Dendritic cell treated with granulocyte-macrophage colony-stimulating factor and Interleukin-4, amounts not matched to agents 40 ng/mL and 50 ng/mL, for 4 days (primary cell): Measurements from ENCODE around the gene CYP17A1.
"Not testable (repeated sequence)": the region's sequence is repeated elsewhere in the genome, so short reads cannot be mapped to it uniquely, and the experiment has no call there.

Source experiments
- H3K27ac Mint-ChIP-seq: one replicate; pipeline ENCODE4 v1.8.0; 2022; ENCODE audit warnings: mild to moderate bottlenecking, mixed read lengths
- H3K27me3 Mint-ChIP-seq: one replicate; pipeline ENCODE4 v1.8.0; 2022; ENCODE audit warnings: mild to moderate bottlenecking, mixed read lengths
- H3K36me3 Mint-ChIP-seq: one replicate; pipeline ENCODE4 v1.8.0; 2022; ENCODE audit warnings: low read depth, mixed read lengths
- H3K4me1 Mint-ChIP-seq: one replicate; pipeline ENCODE4 v1.8.0; 2022; ENCODE audit warnings: low read depth, mixed read lengths
- H3K4me3 Mint-ChIP-seq: one replicate; pipeline ENCODE4 v1.8.0; 2022; ENCODE audit warnings: mild to moderate bottlenecking, moderate library complexity, mixed read lengths
- H3K9me3 Mint-ChIP-seq: one replicate; pipeline ENCODE4 v1.8.0; 2022; ENCODE audit warnings: mixed read lengths
- intact Hi-C: fragments of 100-400 bp; cut with micrococcal nuclease; formaldehyde crosslinking; loops from one replicate; pipeline ENCODE4 v1.15.0; 2022

CYP17A1 gene

DNA sequence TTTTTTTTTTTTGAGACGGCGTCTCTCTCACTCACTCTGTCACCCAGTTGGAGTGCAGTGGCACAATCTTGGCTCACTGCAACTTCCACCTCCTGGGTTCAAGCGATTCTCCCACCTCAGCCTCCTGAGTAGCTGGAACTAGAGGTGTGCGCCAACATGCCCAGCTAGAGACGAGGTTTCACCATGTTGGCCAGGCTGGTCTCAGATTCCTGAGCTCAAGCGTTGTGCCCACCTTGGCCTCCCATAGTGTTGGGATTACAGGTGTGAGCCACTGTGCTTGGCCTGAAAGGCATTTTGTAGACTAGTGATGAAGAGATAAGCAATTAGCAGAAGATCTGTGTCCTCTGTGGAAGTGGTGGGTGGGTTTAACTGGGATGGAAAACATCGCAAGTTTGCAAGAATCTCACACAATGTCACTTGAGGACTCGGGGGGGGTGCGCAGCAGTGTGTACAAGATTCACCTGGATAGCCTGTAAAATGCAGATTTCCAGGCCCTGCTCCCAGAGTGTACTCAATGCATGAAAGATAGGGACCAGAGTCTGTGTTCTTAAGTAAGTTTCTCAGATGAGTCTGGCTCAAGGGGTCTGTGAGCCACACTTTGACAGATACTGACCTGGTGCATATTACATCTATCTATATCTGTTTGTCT lies 10.9 kb downstream of the CYP17A1 start:
- H3K4me1 Mint-ChIP-seq = peaks cover 2% of the 10 kb centered on the region
- no peaks in the 10 kb centered on the region for H3K36me3 Mint-ChIP-seq
- H3K27me3 Mint-ChIP-seq = peaks cover 5% of the 10 kb centered on the region
- intact Hi-C loops = no loop called here
- no peak overlapping the region for H3K4me3 Mint-ChIP-seq
- no peaks in the 10 kb centered on the region for H3K9me3 Mint-ChIP-seq
- no peak overlapping the region for H3K27ac Mint-ChIP-seq

DNA sequence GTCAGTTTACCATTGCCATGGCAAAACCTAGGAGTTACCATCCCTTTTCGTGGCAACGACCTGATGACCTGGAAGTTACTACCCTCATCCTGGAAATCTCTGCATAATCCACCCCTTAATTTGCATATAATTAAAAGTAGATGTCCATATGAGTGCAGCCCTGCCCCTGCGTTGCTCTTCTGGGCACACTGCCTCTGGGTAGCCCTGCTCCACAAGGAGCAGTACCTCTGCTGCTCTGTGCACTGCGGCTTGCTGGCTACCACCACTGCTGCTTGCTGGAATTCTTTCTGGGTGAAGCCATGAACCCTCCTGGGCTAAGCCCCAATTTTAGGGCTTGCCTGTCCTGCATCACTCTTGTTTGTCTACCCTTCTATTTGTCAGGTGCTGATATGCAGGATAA lies 12.5 kb downstream of the CYP17A1 start:
- intact Hi-C loops = no loop called here
- Mint-ChIP-seq H3K4me1 (peaks cover 12% of the 10 kb centered on the region), H3K4me3 (no peak overlapping the region), H3K27me3 (no peaks in the 10 kb centered on the region), H3K27ac (no peak overlapping the region), H3K36me3 (no peaks in the 10 kb centered on the region), H3K9me3 (no peaks in the 10 kb centered on the region)

DNA sequence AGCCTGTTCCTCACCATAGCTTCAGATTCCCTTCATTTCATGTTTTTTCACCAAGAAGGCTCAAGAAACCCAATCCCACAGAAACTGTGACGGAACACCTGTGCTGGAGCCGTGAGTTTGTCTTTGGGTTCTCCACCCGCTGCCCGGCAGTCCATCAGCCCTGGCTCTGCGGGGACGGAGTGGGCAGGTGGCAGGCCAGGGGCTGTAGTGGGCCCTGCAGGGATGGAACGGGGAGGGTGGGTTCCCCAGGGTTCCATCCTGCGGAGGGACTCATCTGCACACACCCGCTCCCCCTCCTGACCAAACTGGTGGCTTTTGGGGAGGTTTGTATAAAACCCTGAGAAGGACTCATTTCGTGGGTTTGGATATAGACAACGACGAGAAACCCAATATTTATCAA lies 15.0 kb downstream of the CYP17A1 start:
- Mint-ChIP-seq H3K36me3 (no peaks in the 10 kb centered on the region), H3K27me3 (no peaks in the 10 kb centered on the region), H3K4me3 (no peak overlapping the region), H3K27ac (peak overlapping the region; percentile 20), H3K4me1 (peaks cover 33% of the 10 kb centered on the region), H3K9me3 (no peaks in the 10 kb centered on the region)
- intact Hi-C loops = no loop called here

DNA sequence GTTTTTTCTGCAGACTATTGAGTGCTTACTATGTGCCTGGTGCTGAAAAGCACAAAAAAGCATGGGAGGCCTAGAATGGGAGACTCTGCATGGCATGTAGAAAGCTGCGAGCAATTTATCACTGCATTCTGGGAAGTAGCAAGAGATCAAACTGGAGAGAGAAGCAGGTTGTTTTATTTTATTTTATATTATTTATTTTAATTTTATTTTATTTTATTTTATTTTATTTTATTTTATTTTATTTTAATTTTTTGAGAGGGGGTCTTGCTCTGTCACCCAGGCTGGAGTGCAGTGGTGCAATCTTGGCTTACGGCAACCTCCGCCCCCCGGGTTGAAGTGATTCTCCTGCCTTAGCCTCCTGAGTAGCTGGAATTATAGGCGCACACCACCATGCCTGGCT lies 17.2 kb downstream of the CYP17A1 start:
- H3K9me3 Mint-ChIP-seq, H3K27me3 Mint-ChIP-seq, intact Hi-C loops, H3K4me3 Mint-ChIP-seq: not testable (repeated sequence)
- Mint-ChIP-seq H3K4me1 (peaks cover 54% of the 10 kb centered on the region), H3K36me3 (peaks cover 12% of the 10 kb centered on the region), H3K27ac (peak overlapping the region; percentile 95)

DNA sequence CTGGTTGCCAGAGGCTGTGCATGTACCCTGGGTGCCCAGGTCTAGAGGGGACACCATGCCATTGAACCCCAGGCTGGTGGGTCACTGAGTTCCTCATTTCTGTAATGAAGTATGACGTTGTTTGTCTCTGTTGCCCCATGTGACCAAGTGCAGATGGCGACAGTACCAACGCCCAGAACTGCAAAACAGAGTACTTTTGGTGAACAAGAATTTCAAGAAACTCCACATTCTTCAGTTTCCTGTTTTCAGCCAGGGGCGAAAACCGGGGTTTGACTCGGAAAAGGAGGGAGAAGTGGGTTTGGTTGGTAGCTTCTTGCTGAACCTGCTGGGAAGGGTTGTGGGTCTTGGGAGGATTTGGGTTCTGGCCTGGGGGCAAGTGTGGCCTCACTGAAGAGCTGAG lies 18.2 kb downstream of the CYP17A1 start:
- intact Hi-C loops = loop anchor here (5.0 kb wide), 2 partner anchors 47 to 77 kb away; partner anchors contain the start of gene WBP1L
- Mint-ChIP-seq H3K9me3 (no peaks in the 10 kb centered on the region), H3K27ac (peak overlapping the region; percentile 95), H3K27me3 (no peaks in the 10 kb centered on the region), H3K4me3 (peak overlapping the region; percentile 20), H3K4me1 (peaks cover 64% of the 10 kb centered on the region), H3K36me3 (peaks cover 21% of the 10 kb centered on the region)

DNA sequence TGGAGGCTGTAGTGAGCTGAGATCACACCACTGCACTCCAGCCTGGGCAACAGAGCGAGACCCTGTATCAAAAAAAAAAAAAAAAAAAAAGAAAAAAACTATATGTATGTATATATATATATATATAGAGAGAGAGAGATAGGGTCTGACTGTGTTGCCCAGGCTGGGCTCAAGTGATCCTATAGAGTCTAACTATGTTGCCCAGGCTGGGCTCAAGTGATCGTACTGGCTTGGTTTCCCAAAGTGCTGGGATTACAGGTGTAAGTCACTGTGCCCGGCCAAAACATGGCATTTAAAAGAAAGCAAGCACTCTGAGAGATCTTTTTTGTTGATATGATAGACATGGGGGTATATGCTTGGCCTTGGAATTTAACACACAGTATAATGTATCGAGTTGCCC lies 20.0 kb downstream of the CYP17A1 start:
- H3K4me3 Mint-ChIP-seq = no peak overlapping the region
- H3K36me3 Mint-ChIP-seq = peaks cover 40% of the 10 kb centered on the region
- H3K9me3 Mint-ChIP-seq = no peaks in the 10 kb centered on the region
- peaks cover 82% of the 10 kb centered on the region for H3K4me1 Mint-ChIP-seq
- H3K27me3 Mint-ChIP-seq = no peaks in the 10 kb centered on the region
- intact Hi-C loops = loop anchor here (5.0 kb wide), 2 partner anchors 45 to 75 kb away; partner anchors contain the start of gene WBP1L
- peak overlapping the region; percentile 95 for H3K27ac Mint-ChIP-seq

DNA sequence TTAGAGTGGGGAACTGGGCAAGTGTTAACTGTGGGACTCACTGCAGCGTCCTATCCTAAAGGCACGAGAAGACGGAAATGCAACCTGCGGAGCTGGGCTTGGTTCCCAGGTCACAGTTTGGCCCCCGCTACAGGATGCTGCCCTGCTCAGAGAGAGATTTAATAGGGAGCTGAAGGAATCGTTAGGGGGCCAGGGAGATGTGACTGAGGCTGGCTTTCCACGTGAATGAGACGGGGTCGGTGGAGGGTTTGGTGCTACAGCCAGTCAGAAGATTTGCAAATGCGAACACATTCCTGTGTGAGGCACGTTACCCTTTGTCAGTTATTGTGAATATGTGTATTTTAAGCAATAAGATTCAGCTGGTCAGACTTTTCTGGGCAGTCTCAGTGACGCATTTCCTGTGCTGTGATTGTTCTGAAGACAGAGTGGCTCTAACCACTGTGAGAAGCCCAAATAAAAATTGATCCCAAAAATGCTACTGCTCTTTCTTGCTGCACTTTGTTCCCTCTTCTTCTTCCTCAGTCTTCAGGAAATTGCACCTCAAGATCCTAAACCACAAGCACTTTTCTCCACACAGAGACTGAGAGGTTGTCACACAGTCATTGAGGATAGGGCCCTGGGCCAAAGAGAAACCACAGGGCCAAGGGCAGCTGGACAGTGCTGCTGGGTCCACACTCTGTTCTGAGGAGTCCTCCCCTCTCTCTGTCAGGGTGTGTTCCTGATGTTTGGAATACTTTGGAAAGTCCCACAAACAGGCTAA lies 21.2 kb downstream of the CYP17A1 start:
- Mint-ChIP-seq H3K27ac (peak overlapping the region; percentile 95), H3K4me3 (peak overlapping the region; percentile 37)

DNA sequence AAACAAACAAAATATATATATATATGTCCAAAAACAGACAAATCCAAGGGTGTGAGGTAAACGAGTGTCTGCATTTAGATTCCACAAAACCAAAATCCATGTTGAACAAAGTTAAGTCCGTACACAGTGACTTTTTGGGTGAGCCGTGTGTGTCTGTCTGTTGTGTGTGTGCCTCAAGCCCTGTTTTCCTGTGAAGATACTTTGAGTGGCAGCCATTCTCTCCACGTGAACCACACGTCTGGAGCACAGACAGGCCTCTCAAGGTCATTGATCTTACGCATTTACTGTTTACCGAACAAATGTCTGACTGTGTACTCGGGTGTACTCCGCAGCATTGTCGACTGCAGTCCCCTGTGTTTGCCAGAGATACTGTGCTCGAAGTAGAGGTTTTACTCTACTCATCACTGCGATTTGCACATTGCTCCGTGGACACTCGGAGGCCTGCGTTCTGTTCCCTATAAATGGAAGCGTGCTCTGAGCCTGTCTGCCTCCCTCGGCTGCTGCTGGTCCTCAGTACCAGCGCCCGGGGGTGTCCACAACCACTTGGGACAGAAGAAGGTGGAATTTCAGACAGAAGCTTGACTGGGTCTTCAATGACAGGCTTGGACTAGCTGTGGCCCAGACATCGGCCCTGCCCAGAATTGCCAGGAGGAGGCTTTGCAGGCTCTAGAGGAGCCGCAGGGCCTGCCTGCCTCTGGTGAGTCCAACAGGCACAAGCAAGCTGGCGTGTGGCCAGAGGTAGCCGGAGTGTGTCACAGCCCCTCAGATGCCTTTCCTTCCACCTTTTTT lies 22.1 kb downstream of the CYP17A1 start:
- H3K27ac Mint-ChIP-seq = peak overlapping the region; percentile 95
- H3K36me3 Mint-ChIP-seq = peaks cover 61% of the 10 kb centered on the region
- H3K4me1 Mint-ChIP-seq = peaks cover 92% of the 10 kb centered on the region
- intact Hi-C loops = loop anchor here (5.0 kb wide), 2 partner anchors 43 to 73 kb away; partner anchors contain the start of gene WBP1L
- H3K27me3 Mint-ChIP-seq = no peaks in the 10 kb centered on the region
- H3K4me3 Mint-ChIP-seq = no peak overlapping the region
- H3K9me3 Mint-ChIP-seq = no peaks in the 10 kb centered on the region

More for the DNA sequence above, 21.2 kb downstream of the CYP17A1 start:
- Mint-ChIP-seq H3K4me1 (peaks cover 89% of the 10 kb centered on the region), H3K9me3 (no peaks in the 10 kb centered on the region), H3K36me3 (peaks cover 52% of the 10 kb centered on the region), H3K27me3 (no peaks in the 10 kb centered on the region)
- intact Hi-C loops = loop anchor here (5.0 kb wide), 2 partner anchors 44 to 74 kb away; partner anchors contain the start of gene WBP1L

DNA sequence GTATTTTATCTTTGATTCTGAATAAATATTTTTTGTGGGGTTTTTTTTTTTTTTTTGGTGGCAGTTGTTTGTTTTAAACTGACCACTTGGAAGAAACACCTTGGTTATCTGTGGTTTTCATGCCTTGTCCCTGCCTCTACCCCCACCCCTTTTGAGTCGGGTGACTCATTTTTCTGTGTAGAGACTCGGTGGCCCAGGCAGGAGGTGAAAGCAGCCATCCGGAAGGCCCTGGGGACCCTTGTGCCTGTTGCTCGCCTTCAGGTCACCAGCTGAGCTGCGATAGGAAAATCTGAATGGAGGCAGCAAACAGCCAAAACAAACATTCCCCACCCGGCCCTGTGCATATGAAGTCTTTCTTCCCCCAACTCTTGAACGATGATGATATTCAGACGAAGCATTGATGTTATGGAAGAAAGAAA lies 22.8 kb downstream of the CYP17A1 start:
- intact Hi-C loops = no loop called here

DNA sequence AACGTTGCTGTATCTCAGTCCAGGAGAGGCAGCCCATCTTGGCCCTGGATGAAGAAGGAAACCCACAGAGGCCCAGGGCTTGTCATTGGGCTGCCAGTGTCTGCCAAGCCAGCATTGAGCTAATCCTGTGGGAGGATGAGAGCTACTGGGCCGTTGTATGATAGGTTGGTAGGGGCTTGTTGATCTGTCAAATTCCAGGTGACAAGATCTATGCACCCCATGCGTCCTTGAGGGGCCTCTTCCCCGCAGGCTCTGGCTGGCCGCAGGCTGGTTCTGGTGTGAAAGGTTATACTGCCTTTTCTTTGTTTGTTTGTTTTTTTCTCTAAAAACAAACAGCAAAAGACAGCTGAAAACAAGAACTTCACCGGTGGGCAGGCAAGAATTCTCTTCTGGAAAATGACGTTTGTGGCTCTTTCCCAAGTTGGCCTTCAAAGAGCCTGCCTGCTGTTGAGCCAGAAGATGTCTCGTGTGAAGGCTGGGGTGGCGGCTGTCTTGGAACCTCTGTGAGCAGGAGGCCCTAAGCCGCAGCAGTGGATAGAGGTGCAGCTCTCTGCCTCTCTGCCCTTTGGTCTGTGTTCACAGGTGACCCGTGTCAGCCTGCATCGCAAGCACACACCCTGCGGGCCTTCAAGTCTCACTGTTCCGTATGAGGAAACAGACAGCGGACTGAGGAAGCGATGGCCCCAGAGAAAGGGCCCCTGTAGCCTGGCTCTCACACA lies 23.3 kb downstream of the CYP17A1 start:
- Mint-ChIP-seq H3K27me3 (no peaks in the 10 kb centered on the region), H3K27ac (peak overlapping the region; percentile 83), H3K36me3 (peaks cover 73% of the 10 kb centered on the region), H3K9me3 (no peaks in the 10 kb centered on the region), H3K4me3 (no peak overlapping the region), H3K4me1 (peaks cover 90% of the 10 kb centered on the region)
- intact Hi-C loops = no loop called here

More for the DNA sequence above, 22.8 kb downstream of the CYP17A1 start:
- Mint-ChIP-seq H3K27ac (peak overlapping the region; percentile 83), H3K9me3 (no peaks in the 10 kb centered on the region), H3K4me1 (peaks cover 91% of the 10 kb centered on the region), H3K36me3 (peaks cover 67% of the 10 kb centered on the region), H3K27me3 (no peaks in the 10 kb centered on the region), H3K4me3 (no peak overlapping the region)

DNA sequence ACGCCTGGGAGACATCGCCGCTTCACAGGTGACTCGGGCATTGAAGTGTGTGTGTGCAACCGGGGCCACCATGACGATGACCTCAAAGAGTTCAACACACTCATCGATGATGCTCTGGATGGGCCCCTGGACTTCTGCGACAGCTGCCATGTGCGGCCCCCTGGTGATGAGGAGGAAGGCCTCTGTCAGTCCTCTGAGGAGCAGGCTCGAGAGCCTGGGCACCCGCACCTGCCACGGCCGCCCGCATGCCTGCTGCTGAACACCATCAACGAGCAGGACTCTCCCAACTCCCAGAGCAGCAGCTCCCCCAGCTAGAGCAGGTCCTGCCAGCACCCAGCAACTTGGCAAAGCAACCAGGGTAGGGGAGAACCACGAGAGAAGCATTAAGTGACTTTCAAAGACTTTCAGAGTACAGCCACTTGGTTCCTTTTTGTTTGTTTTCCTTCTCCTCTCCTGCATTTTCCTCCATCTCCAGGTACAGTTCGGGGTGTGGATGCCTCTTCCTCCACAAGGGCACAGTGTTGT lies 24.1 kb downstream of the CYP17A1 start:
- H3K4me3 Mint-ChIP-seq = no peak overlapping the region
- H3K4me1 Mint-ChIP-seq = peaks cover 89% of the 10 kb centered on the region
- H3K9me3 Mint-ChIP-seq = no peaks in the 10 kb centered on the region
- H3K27ac Mint-ChIP-seq = peak overlapping the region; percentile 83
- H3K36me3 Mint-ChIP-seq = peaks cover 77% of the 10 kb centered on the region
- no peaks in the 10 kb centered on the region for H3K27me3 Mint-ChIP-seq
- intact Hi-C loops = no loop called here

DNA sequence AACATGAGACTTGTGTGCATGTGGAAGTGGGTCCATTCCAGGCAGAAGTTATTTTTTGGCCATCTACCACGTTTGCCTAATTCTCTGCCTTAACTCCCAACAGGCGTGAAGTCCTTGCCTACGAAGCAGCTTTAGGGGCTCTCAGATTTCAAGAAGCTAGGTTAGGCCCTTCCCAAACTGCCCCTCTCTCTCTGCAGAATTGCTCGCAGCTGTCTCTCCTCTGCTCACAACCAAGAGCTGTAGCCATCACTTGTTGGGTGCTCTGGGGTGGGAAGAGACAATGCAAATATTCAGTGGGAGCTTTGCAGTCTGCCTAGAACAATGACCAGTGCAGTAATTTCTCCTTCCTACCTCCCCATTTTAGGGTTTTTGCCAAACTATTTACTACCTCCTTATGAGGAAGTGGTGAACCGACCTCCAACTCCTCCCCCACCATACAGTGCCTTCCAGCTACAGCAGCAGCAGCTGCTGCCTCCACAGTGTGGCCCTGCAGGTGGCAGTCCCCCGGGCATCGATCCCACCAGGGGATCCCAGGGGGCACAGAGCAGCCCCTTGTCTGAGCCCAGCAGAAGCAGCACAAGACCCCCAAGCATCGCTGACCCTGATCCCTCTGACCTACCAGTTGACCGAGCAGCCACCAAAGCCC lies 24.9 kb downstream of the CYP17A1 start:
- Mint-ChIP-seq H3K27me3 (no peaks in the 10 kb centered on the region), H3K27ac (peak overlapping the region; percentile 83), H3K9me3 (no peaks in the 10 kb centered on the region), H3K4me1 (peaks cover 85% of the 10 kb centered on the region), H3K4me3 (peak overlapping the region; percentile 6), H3K36me3 (peaks cover 77% of the 10 kb centered on the region)
- intact Hi-C loops = no loop called here

DNA sequence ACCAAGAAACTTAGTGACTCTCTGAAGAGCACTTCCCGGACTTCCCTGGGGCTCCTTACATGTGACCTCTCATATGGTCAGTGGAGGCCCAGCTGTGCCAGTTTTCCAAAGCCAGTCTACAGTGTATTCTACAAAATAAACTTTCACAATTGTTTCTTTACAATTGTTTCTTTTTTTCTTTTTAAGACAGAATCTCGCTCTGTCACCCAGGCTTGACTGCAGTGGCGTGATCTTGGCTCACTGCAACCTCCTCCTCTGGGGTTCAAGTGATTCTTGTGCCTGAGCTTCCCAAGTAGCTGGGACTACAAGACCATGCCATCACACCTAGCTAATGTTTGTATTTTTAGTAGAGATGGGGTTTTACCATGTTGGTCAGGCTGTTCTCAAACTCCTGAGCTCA lies 25.9 kb downstream of the CYP17A1 start:
- Mint-ChIP-seq H3K36me3 (peaks cover 84% of the 10 kb centered on the region), H3K4me3 (no peak overlapping the region), H3K9me3 (no peaks in the 10 kb centered on the region), H3K4me1 (peaks cover 76% of the 10 kb centered on the region), H3K27ac (peak overlapping the region; percentile 83), H3K27me3 (no peaks in the 10 kb centered on the region)
- intact Hi-C loops = no loop called here
